Neuronal stem cell (in vitro differentiated cells): ENCODE results near the gene TMEM181.
"Not testable (repeated sequence)": the region's sequence is repeated elsewhere in the genome, so short reads cannot be mapped to it uniquely, and the experiment has no call there.

Source experiments
- DNase-seq: peaks from one replicate; pipeline ENCODE4 v3.0.0-alpha.2; 2013; ENCODE audit warnings: low spot score
- H2AFZ ChIP-seq: one replicate; pipeline ENCODE4 v1.6.1; 2013; ENCODE audit warnings: mild to moderate bottlenecking, low read length, inconsistent platforms
- H2AK5ac ChIP-seq: 2 replicates; pipeline ENCODE4 v1.6.1; 2013; ENCODE audit warnings: low read depth, mild to moderate bottlenecking, inconsistent platforms, low read length, moderate library complexity, mixed read lengths
- H2BK120ac ChIP-seq: 2 replicates; pipeline ENCODE4 v1.6.1; 2013; ENCODE audit warnings: low read depth, mild to moderate bottlenecking, inconsistent platforms, low read length, moderate library complexity, mixed read lengths
- H2BK12ac ChIP-seq: one replicate; pipeline ENCODE4 v1.6.1; 2013; ENCODE audit warnings: low read length, inconsistent platforms
- H2BK15ac ChIP-seq: 2 replicates; pipeline ENCODE4 v1.6.1; 2013; ENCODE audit warnings: mild to moderate bottlenecking, low read length, inconsistent platforms, mixed read lengths
- H2BK5ac ChIP-seq: one replicate; pipeline ENCODE4 v1.6.1; 2013; ENCODE audit warnings: inconsistent platforms, mild to moderate bottlenecking, low read length, moderate library complexity
- H3K14ac ChIP-seq: one replicate; pipeline ENCODE4 v1.6.1; 2013; ENCODE audit warnings: low read length, inconsistent platforms
- H3K18ac ChIP-seq: 2 replicates; pipeline ENCODE4 v1.6.1; 2013; ENCODE audit warnings: low read length, inconsistent platforms
- H3K23ac ChIP-seq: 2 replicates; pipeline ENCODE4 v1.6.1; 2013; ENCODE audit warnings: low read depth, mild to moderate bottlenecking, mixed read lengths, low read length, inconsistent platforms; ENCODE audit not compliant: poor library complexity
- H3K27ac ChIP-seq: replicated peaks from 3 replicates; pipeline ENCODE4 v1.5.1; 2013; ENCODE audit warnings: low read length, inconsistent platforms
- H3K27me3 ChIP-seq, 3 experiments: 2 replicates each; pipeline ENCODE4 v1.6.1; 2013; ENCODE audit warnings: low read length in 3 of 3, mild to moderate bottlenecking in 2 of 3, inconsistent platforms in 1 of 3, low read depth in 1 of 3, mixed read lengths in 1 of 3, moderate library complexity in 1 of 3; ENCODE audit not compliant: control insufficient read depth in 3 of 3, insufficient read depth in 3 of 3
- H3K36me3 ChIP-seq, 2 donors: replicated peaks in 1 of 2; 2 replicates each; pipeline ENCODE4 v1.6.1; 2013; ENCODE audit warnings: low read length in 2 of 2; ENCODE audit not compliant: control insufficient read depth in 2 of 2, insufficient read depth in 2 of 2
- H3K4ac ChIP-seq: 2 replicates; pipeline ENCODE4 v1.6.1; 2013; ENCODE audit warnings: inconsistent platforms, mild to moderate bottlenecking, low read length, moderate library complexity
- H3K4me1 ChIP-seq, 2 donors: 1 replicate in 1 of 2; 2 replicates in 1 of 2; pipeline ENCODE4 v1.6.1; 2013; ENCODE audit warnings: low read length in 2 of 2, low read depth in 1 of 2; ENCODE audit not compliant: control insufficient read depth in 2 of 2, insufficient read depth in 1 of 2
- H3K4me2 ChIP-seq: one replicate; pipeline ENCODE4 v1.6.1; 2013; ENCODE audit warnings: mild to moderate bottlenecking, low read length, inconsistent platforms; ENCODE audit not compliant: insufficient read depth, poor library complexity, severe bottlenecking
- H3K4me3 ChIP-seq, 2 donors: 2 replicates each; pipeline ENCODE4 v1.5.1; 2013; ENCODE audit warnings: low read length in 2 of 2, mild to moderate bottlenecking in 2 of 2, inconsistent platforms in 1 of 2, moderate library complexity in 1 of 2
- H3K79me1 ChIP-seq: one replicate; pipeline ENCODE4 v1.6.1; 2013; ENCODE audit warnings: low read depth, mild to moderate bottlenecking, inconsistent platforms, low read length, moderate library complexity
- H3K9ac ChIP-seq: one replicate; pipeline ENCODE4 v1.6.1; 2013; ENCODE audit warnings: mild to moderate bottlenecking, low read depth, low read length, inconsistent platforms; ENCODE audit not compliant: poor library complexity
- H3K9me3 ChIP-seq, 2 donors: replicated peaks in 1 of 2; 2 replicates each; pipeline versions ENCODE3 to v1.6.1; 2013; ENCODE audit warnings: low read length in 2 of 2, mild to moderate bottlenecking in 2 of 2, inconsistent platforms in 1 of 2, low read depth in 1 of 2, mixed read lengths in 1 of 2, moderate library complexity in 1 of 2; ENCODE audit not compliant: control insufficient read depth in 2 of 2, insufficient read depth in 1 of 2
- H4K8ac ChIP-seq: one replicate; pipeline ENCODE4 v1.6.1; 2013; ENCODE audit warnings: low read depth, mild to moderate bottlenecking, inconsistent platforms, low read length, moderate library complexity
- H4K91ac ChIP-seq: one replicate; pipeline ENCODE4 v1.6.1; 2013; ENCODE audit warnings: low read length, low read depth, mild to moderate bottlenecking, inconsistent platforms; ENCODE audit not compliant: poor library complexity
- WGBS, 2 donors: extraction: QIAGEN DNeasy Blood & Tissue Kit; methylation state at CpG; one replicate each; pipeline ENCODE4 v1.1.7; 2013; ENCODE audit warnings: missing lambda C conversion rate in 2 of 2, mixed read lengths in 1 of 2; ENCODE audit not compliant: insufficient read length in 2 of 2, insufficient replicate concordance in 1 of 2; ENCODE audit errors: extremely low coverage in 2 of 2; 5-methylcytosine and 5-hydroxymethylcytosine counted together

Gene TMEM181

GRCh38 chr6:158518191-158519127, 41.4 kb upstream of the TMEM181 start:
- Histone ChIP-seq H4K91ac (no peak overlapping the region), H3K79me1 (no peaks in the 10 kb centered on the region), H3K27ac (no peak overlapping the region), H2BK15ac (no peak overlapping the region), H3K36me3 (peaks cover 0 to 4% of the 10 kb centered on the region in 2 donors), H3K9me3 (no peaks in the 10 kb centered on the region), H3K27me3 (no peaks in the 10 kb centered on the region), H2BK12ac (no peak overlapping the region), H2BK5ac (no peak overlapping the region), H3K23ac (no peak overlapping the region), H3K4me2 (peak overlapping the region; percentile 29), H2BK120ac (no peak overlapping the region), H2AK5ac (no peak overlapping the region), H4K8ac (no peak overlapping the region), H3K14ac (no peak overlapping the region), H3K4ac (no peak overlapping the region), H3K4me1 (peaks cover 3 to 14% of the 10 kb centered on the region in 2 donors), H3K18ac (peak overlapping the region; percentile 36), H3K4me3 (peak overlapping the region in 1 of 2 donors; percentile 30), H2AFZ (peak overlapping the region; percentile 79), H3K9ac (no peak overlapping the region)
- DNase-seq: no peak
- no CpG with 5 or more reads among the region's 18 CpGs for WGBS, 2 donors

- Histone ChIP-seq H3K9ac (no peak overlapping the region), H3K9me3 (peaks cover 0 to 3% of the 10 kb centered on the region in 2 donors), H3K23ac (no peak overlapping the region), H3K4ac (no peak overlapping the region), H3K4me2 (no peak overlapping the region), H3K27ac (no peak overlapping the region), H3K18ac (no peak overlapping the region), H3K27me3 (no peaks in the 10 kb centered on the region), H2BK120ac (no peak overlapping the region), H2BK12ac (no peak overlapping the region), H3K36me3 (no peaks in the 10 kb centered on the region), H3K4me3 (no peak overlapping the region), H4K8ac (no peak overlapping the region), H3K4me1 (peaks cover 3 to 14% of the 10 kb centered on the region in 2 donors), H4K91ac (no peak overlapping the region), H3K79me1 (no peaks in the 10 kb centered on the region), H2AK5ac (no peak overlapping the region), H2BK5ac (no peak overlapping the region), H2AFZ (no peak overlapping the region), H3K14ac (no peak overlapping the region), H2BK15ac (no peak overlapping the region)
- no peak for DNase-seq
- WGBS, 2 donors: no CpG with 5 or more reads among the region's 3 CpGs
These were observed 40.6 kb upstream of the TMEM181 start for GRCh38 chr6:158519300-158519699.

- no CpG with 5 or more reads among the region's 4 CpGs for WGBS, 2 donors
- DNase-seq: no peak
- no peak overlapping the region for H2BK12ac ChIP-seq
- no peaks in the 10 kb centered on the region for H3K36me3 ChIP-seq
- H2AK5ac ChIP-seq: no peak overlapping the region
- H3K4me3 ChIP-seq: no peak overlapping the region
- H3K4ac ChIP-seq: no peak overlapping the region
- H3K9ac ChIP-seq: no peak overlapping the region
- H2AFZ ChIP-seq: no peak overlapping the region
- H3K79me1 ChIP-seq: no peaks in the 10 kb centered on the region
- H3K4me2 ChIP-seq: no peak overlapping the region
- no peak overlapping the region for H2BK5ac ChIP-seq
- H3K27me3 ChIP-seq: no peaks in the 10 kb centered on the region
- no peak overlapping the region for H4K91ac ChIP-seq
- H3K9me3 ChIP-seq: peaks cover 0 to 4% of the 10 kb centered on the region in 2 donors
- H2BK120ac ChIP-seq: no peak overlapping the region
- no peak overlapping the region for H3K18ac ChIP-seq
- peaks cover 3 to 14% of the 10 kb centered on the region in 2 donors for H3K4me1 ChIP-seq
- H3K27ac ChIP-seq: no peak overlapping the region
- no peak overlapping the region for H3K23ac ChIP-seq
- no peak overlapping the region for H2BK15ac ChIP-seq
- no peak overlapping the region for H3K14ac ChIP-seq
- no peak overlapping the region for H4K8ac ChIP-seq
These were observed 40.1 kb upstream of the TMEM181 start for GRCh38 chr6:158519761-158520160.

GRCh38 chr6:158520975-158521374, 38.9 kb upstream of the TMEM181 start:
- no CpG with 5 or more reads among the region's 7 CpGs for WGBS, 2 donors
- H2BK12ac ChIP-seq, H2BK5ac ChIP-seq, H3K23ac ChIP-seq, H3K36me3 ChIP-seq, H2AFZ ChIP-seq, DNase-seq, H2BK15ac ChIP-seq, H3K79me1 ChIP-seq, H3K27ac ChIP-seq, H3K4me3 ChIP-seq, H2AK5ac ChIP-seq, H3K27me3 ChIP-seq, H4K8ac ChIP-seq, H3K4ac ChIP-seq, H2BK120ac ChIP-seq, H3K14ac ChIP-seq, H3K9me3 ChIP-seq, H3K18ac ChIP-seq, H3K4me2 ChIP-seq, H3K9ac ChIP-seq, H4K91ac ChIP-seq: not testable (repeated sequence)
- peaks cover 3 to 14% of the 10 kb centered on the region in 2 donors for H3K4me1 ChIP-seq
